ENCODE measurements around the gene FUBP1. TPM values are rescaled to one million over a fixed set of nuclear protein-coding genes. Genes with fewer than 3 reads are reported as not detected.

The FUBP1 gene, protein sequence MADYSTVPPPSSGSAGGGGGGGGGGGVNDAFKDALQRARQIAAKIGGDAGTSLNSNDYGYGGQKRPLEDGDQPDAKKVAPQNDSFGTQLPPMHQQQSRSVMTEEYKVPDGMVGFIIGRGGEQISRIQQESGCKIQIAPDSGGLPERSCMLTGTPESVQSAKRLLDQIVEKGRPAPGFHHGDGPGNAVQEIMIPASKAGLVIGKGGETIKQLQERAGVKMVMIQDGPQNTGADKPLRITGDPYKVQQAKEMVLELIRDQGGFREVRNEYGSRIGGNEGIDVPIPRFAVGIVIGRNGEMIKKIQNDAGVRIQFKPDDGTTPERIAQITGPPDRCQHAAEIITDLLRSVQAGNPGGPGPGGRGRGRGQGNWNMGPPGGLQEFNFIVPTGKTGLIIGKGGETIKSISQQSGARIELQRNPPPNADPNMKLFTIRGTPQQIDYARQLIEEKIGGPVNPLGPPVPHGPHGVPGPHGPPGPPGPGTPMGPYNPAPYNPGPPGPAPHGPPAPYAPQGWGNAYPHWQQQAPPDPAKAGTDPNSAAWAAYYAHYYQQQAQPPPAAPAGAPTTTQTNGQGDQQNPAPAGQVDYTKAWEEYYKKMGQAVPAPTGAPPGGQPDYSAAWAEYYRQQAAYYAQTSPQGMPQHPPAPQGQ
- total RNA-seq (2016; rRNA removed; fragmentation: Illumina TruSeq; extraction: Trizol) (166 and 192 TPM in 2 replicates), polyA plus RNA-seq (2011; rRNA removed) (97.5 and 98.1 TPM in 2 replicates), polyA minus RNA-seq (2011; rRNA and poly(A)+ RNA removed; ENCODE audit: low replicate concordance) (143 and 421 TPM in 2 replicates), Bru-seq, nascent RNA (percentile 99 among the genes with signal in this experiment), BruChase-seq, experiment 1, labeled RNA remaining after a 6-hour chase (percentile 97 among the genes with signal in this experiment), BruChase-seq, experiment 2, labeled RNA remaining after a 2-hour chase (percentile 97 among the genes with signal in this experiment)
- total RNA-seq (2016; cell fraction: cytosol; rRNA removed; fragmentation: Illumina TruSeq; extraction: Trizol; ENCODE audit: low read depth), result 14.8 and 18.6 TPM in 2 replicates
- 164 and 178 TPM in 2 replicates for total RNA-seq (2016; cell fraction: insoluble cytoplasmic fraction; rRNA removed; fragmentation: Illumina TruSeq; extraction: Trizol)
- total RNA-seq (2016; cell fraction: membrane; rRNA removed; fragmentation: Illumina TruSeq; extraction: Trizol), result 33.3 and 42.9 TPM in 2 replicates
- 243 and 259 TPM in 2 replicates for total RNA-seq (2016; cell fraction: nucleus; rRNA removed; fragmentation: Illumina TruSeq; extraction: Trizol)
- polyA plus RNA-seq (2011; cell fraction: cytosol; rRNA removed), result 50.6 and 52.7 TPM in 2 replicates
- 159 and 189 TPM in 2 replicates for polyA plus RNA-seq (2011; cell fraction: nucleus; rRNA removed)
- polyA plus RNA-seq (2012), result 106 and 122 TPM in 2 replicates
- 6.8 and 8.4 TPM in 2 replicates for polyA plus RNA-seq (2016; cell fraction: cytosol; fragmentation: Illumina TruSeq; extraction: Trizol; ENCODE audit: low read depth)
- polyA plus RNA-seq (2016; cell fraction: insoluble cytoplasmic fraction; fragmentation: Illumina TruSeq; extraction: Trizol; ENCODE audit: low read depth), result 165 and 171 TPM in 2 replicates
- 18.5 and 22.5 TPM in 2 replicates for polyA plus RNA-seq (2016; cell fraction: membrane; fragmentation: Illumina TruSeq; extraction: Trizol; ENCODE audit: low read depth)
- polyA plus RNA-seq (2016; cell fraction: nucleus; fragmentation: Illumina TruSeq; extraction: Trizol; ENCODE audit: insufficient read depth, low read depth), result 212 and 220 TPM in 2 replicates
- polyA minus RNA-seq (2011; cell fraction: cytosol; rRNA and poly(A)+ RNA removed), result 53.6 and 56.2 TPM in 2 replicates
- 426 and 458 TPM in 2 replicates for polyA minus RNA-seq (2011; cell fraction: nucleus; rRNA and poly(A)+ RNA removed)
- long read RNA-seq, experiment 1, transcript FUBP1-203 (20 exons, 2,378 nt), result major isoform, 16 of 71 reads
- long read RNA-seq, experiment 1, partial matches to known transcripts, result 21 of 71 reads
- long read RNA-seq, experiment 1, other reads (novel, unspliced or antisense), result 34 of 71 reads
- long read RNA-seq, experiment 2, partial matches to known transcripts, result 27 of 113 reads
- long read RNA-seq, experiment 2, other reads (novel, unspliced or antisense), result 86 of 113 reads

- BruUV-seq (replicated peaks), result TSS peak; percentile 84
- H3K4me2 ChIP-seq (ENCODE audit: low read depth, low read length), result peak within 1 kb of the TSS; percentile 90
- ChIA-PET CTCF (ENCODE audit: low intra/inter-chr PET ratio, low total read pairs) (no interaction called here), POLR2A (interaction anchor here (0.7 to 5.3 kb wide), 21 partner anchors 9 to 296 kb away, joined by 3 to 161 read pairs (median 4); partner anchors contain the start of genes DNAJB4, GIPC2, MIGA1 and NEXN)
- peaks cover 79% of the 10 kb centered on the region for H3K79me2 ChIP-seq (ENCODE audit: insufficient read depth, low read length)
- H3K9me3 ChIP-seq (ENCODE audit: low read length), result no peaks in the 10 kb centered on the region
- in situ Hi-C loops (cut with HindIII; ENCODE audit: extremely low pct_ligation_motif_present, low pct_unique_long_range_greater_than_20kb) (loop anchor here (10.0 kb wide), 1 partner anchor 136 kb away; no protein-coding TSS in a partner anchor), intact Hi-C loops (cut with micrococcal nuclease; ENCODE audit: unreplicated experiment) (loop anchor here (1.0 kb wide), 3 partner anchors 25 to 135 kb away; partner anchors contain the start of genes DNAJB4 and GIPC2)
- DNase-seq (ENCODE audit: low spot score) (peak; percentile 98), FAIRE-seq (peak; percentile 63), ATAC-seq (peak; percentile 91)
- H3K9ac ChIP-seq (ENCODE audit: insufficient read depth, low read depth, low read length), result peak within 1 kb of the TSS; percentile 100
- under 1% methylated on average over 39 of the region's 57 CpGs for WGBS (ENCODE audit: low lambda C conversion rate)
- peak within 1 kb of the TSS; percentile 99 for H3K27ac ChIP-seq (ENCODE audit: extremely low read length, insufficient read depth, low read length)
- peaks cover 61% of the 10 kb centered on the region for H3K4me1 ChIP-seq (ENCODE audit: insufficient read depth, low read length)
- peak within 1 kb of the TSS; percentile 75 for H2AFZ ChIP-seq (ENCODE audit: low read length)
- H3K27me3 ChIP-seq (ENCODE audit: control insufficient read depth in 1 of 2, insufficient read depth in 2 of 2, low read length in 2 of 2), result no peaks in the 10 kb centered on the region; a peak in 1 of 5 replicates
- peaks cover 2 to 4% of the 10 kb centered on the region in 2 experiments; a peak in 3 of 5 replicates for H3K36me3 ChIP-seq (replicated peaks in 1 of 2; ENCODE audit: control insufficient read depth in 1 of 2, insufficient read depth in 2 of 2, low read length in 2 of 2)
- H4K20me1 ChIP-seq (ENCODE audit: insufficient read depth, low read length), result peaks cover 39% of the 10 kb centered on the region
- peak within 1 kb of the TSS; percentile 79 to 100 (median 90) for H3K4me3 ChIP-seq (replicated peaks in 1 of 3; ENCODE audit: insufficient read depth in 1 of 3, low read depth in 2 of 3, low read length in 3 of 3)
- TF ChIP-seq ZNF276 (CRISPR knock-in tag; IDR thresholded peaks at IDR 0.05; ENCODE audit: low read depth) (no peak; the same call in 1 of the 2 replicates), ZNF629 (CRISPR knock-in tag; conservative IDR thresholded peaks at IDR 0.05) (no peak), ZNF589 (CRISPR knock-in tag; conservative IDR thresholded peaks at IDR 0.05) (no peak; the same call in 1 of the 2 replicates), ZNF383 (CRISPR knock-in tag; IDR thresholded peaks at IDR 0.05; ENCODE audit: borderline replicate concordance) (no peak), EED (CRISPR knock-in tag; IDR thresholded peaks at IDR 0.05) (no peak), PTBP1 (IDR thresholded peaks at IDR 0.05; ENCODE audit: low read depth, low read length, poor library complexity, severe bottlenecking) (no peak), ZKSCAN5 (CRISPR knock-in tag; IDR thresholded peaks at IDR 0.05) (no peak), CCDC6 (CRISPR knock-in tag; IDR thresholded peaks at IDR 0.05) (no peak; the same call in 1 of the 2 replicates), ELK4 (CRISPR knock-in tag; IDR thresholded peaks at IDR 0.05; ENCODE audit: borderline replicate concordance) (no peak)
- TF ChIP-seq, protein P1, sequence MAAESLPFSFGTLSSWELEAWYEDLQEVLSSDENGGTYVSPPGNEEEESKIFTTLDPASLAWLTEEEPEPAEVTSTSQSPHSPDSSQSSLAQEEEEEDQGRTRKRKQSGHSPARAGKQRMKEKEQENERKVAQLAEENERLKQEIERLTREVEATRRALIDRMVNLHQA (CRISPR knock-in tag; IDR thresholded peaks at IDR 0.05), result no peak
These were observed at the start of gene FUBP1 for GRCh38 chr1:77978969-77979876. FUBP1 (minus strand) TSS chr1:77979072; CDS start chr1:77979004, 68 bp downstream.
